DND-41 (cell line): ENCODE results near the gene CEP192.

ENCODE experiments used
- ATAC-seq: fragments of 200-7000 bp; cut with Tn5 transposase; 3 replicates; pipeline ENCODE4 v1.9.1; 2021; ENCODE audit warnings: low read depth; ENCODE audit not compliant: insufficient read depth
- DNase-seq: peaks from one replicate; pipeline ENCODE4 v3.0.0-alpha.2; 2020
- H2AFZ ChIP-seq: 2 replicates; pipeline ENCODE4 v1.6.0; 2012; ENCODE audit warnings: low read depth, low read length
- H3K27ac ChIP-seq: 2 replicates; pipeline ENCODE4 v1.5.1; 2012; ENCODE audit warnings: low read length, inconsistent platforms
- H3K27me3 ChIP-seq: fragments of 200-600 bp; sonication (generic); 2 replicates; pipeline ENCODE4 v1.6.0; 2012; ENCODE audit warnings: low read length, mild to moderate bottlenecking, inconsistent platforms; ENCODE audit not compliant: insufficient read depth, poor library complexity
- H3K36me3 ChIP-seq: 2 replicates; pipeline ENCODE4 v1.5.1; 2012; ENCODE audit warnings: low read length, inconsistent platforms; ENCODE audit not compliant: insufficient read depth
- H3K4me1 ChIP-seq: 2 replicates; pipeline ENCODE4 v1.5.1; 2012; ENCODE audit warnings: mild to moderate bottlenecking, low read length; ENCODE audit not compliant: insufficient read depth
- H3K4me2 ChIP-seq: 2 replicates; pipeline ENCODE4 v1.6.0; 2012; ENCODE audit warnings: mild to moderate bottlenecking, moderate library complexity, low read length, inconsistent platforms; ENCODE audit not compliant: insufficient read depth
- H3K4me3 ChIP-seq, 2 experiments: fragments of 200-600 bp in 1 of 2; shearing (Covaris generic) in 1 of 2; 2 replicates each; pipeline ENCODE4 v1.5.1; 2012 to 2016; ENCODE audit warnings: inconsistent platforms in 2 of 2, low read length in 2 of 2, mild to moderate bottlenecking in 2 of 2, low read depth in 1 of 2, moderate library complexity in 1 of 2
- H3K79me2 ChIP-seq: 2 replicates; pipeline ENCODE4 v1.6.0; 2012; ENCODE audit warnings: low read length, inconsistent platforms; ENCODE audit not compliant: insufficient read depth
- H3K9ac ChIP-seq: 2 replicates; pipeline ENCODE4 v1.6.0; 2012; ENCODE audit warnings: low read depth, mild to moderate bottlenecking, inconsistent platforms, low read length, moderate library complexity
- H3K9me3 ChIP-seq: 2 replicates; pipeline ENCODE4 v1.5.1; 2012; ENCODE audit warnings: low read length, moderate library complexity, mild to moderate bottlenecking, inconsistent platforms; ENCODE audit not compliant: insufficient read depth, severe bottlenecking
- H4K20me1 ChIP-seq: 2 replicates; pipeline ENCODE4 v1.6.0; 2012; ENCODE audit warnings: low read length; ENCODE audit not compliant: insufficient read depth
- CTCF ChIP-seq: IDR thresholded peaks from 2 replicates; pipeline ENCODE4 v1.5.1; 2012; ENCODE audit warnings: borderline replicate concordance, low read length, moderate library complexity, mild to moderate bottlenecking; ENCODE audit not compliant: poor library complexity, severe bottlenecking; ENCODE audit errors: extremely low read depth
- EZH2 ChIP-seq: IDR thresholded peaks from 3 replicates; pipeline ENCODE4 v1.6.1; 2012; ENCODE audit warnings: borderline replicate concordance, low read depth, mild to moderate bottlenecking, moderate library complexity, low read length, inconsistent platforms; ENCODE audit not compliant: severe bottlenecking

Gene CEP192

DNA sequence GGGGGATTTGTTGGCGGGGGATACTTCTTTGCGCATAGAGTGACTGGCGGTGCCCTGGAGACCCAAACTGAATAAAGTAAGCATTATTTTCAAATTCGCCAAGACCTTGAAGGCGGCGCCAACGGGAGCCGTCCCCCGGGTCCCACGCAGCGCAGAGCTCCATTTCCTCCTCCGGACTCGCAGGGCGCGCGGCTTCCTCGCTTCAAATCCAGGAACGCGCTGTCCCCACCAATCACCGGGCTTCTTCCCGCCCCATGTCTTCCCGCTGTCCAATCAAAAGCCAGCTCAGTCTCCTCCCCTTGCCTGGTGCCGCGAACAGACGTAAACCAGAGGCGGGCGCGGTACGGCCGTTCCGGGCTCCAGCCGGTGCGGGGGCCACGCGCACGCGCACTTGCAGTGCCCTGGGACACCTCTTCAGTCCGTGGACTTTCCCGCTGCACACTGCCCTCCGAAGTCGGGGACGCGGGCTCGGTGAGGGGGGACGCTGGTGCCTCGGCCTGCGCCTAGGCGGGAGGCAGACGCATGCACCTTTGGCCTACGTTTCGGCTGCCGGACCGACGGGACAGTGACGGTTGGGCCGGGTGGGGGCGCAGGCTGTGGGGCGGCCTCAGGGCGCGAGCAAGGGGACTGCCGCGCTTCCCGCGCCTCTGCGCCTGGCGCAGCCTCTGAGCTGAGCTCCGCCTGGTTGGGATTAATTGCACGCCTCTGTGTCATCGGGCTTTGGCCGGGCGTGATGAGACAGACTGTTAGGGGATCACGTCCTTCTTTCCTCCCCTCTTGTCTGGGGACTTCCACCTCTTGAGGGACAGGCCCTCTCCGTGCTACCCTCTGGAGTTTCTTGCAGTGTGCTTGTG lies at the start of gene CEP192:
CEP192 (plus strand) TSS at position 396 of the 854 bp plus-strand sequence. CDS start 8,063 bp downstream, outside the sequence.
- Histone ChIP-seq H3K79me2 (peaks cover 59% of the 10 kb centered on the region), H4K20me1 (peaks cover 38% of the 10 kb centered on the region), H2AFZ (peak within 1 kb of the TSS; percentile 84), H3K9me3 (no peaks in the 10 kb centered on the region), H3K4me3 (peak within 1 kb of the TSS; percentile 77 to 86), H3K4me2 (peak within 1 kb of the TSS; percentile 79), H3K4me1 (peaks cover 46% of the 10 kb centered on the region), H3K36me3 (peaks cover 24% of the 10 kb centered on the region), H3K27me3 (no peaks in the 10 kb centered on the region), H3K9ac (peak within 1 kb of the TSS; percentile 84), H3K27ac (peak within 1 kb of the TSS; percentile 96)
- DNase-seq = peak; percentile 99
- peak; percentile 37 for TF ChIP-seq CTCF
- TF ChIP-seq EZH2 = no peak
- peak; percentile 92 for ATAC-seq

DNA sequence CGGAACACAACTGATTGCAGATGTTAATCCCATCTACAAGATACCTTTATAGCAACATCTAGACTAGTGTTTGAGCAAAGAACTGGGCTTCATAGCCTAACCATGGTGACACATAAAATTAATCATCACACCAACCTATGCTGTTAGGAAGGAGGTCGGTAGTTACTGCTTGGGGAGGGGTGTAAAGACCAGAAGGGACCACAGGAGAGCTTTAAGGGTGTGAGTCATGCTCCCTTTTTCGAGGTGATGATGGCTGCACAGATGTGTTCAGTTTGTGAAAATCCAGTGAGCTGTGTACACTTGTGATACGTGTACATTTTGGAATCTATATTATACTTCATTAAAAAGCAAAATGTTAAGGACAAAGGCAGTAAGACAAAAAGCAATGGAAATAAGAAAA lies 47.9 kb upstream of the CEP192 start:
- DNase-seq = no peak
- Histone ChIP-seq H3K4me1 (peaks cover 25% of the 10 kb centered on the region), H2AFZ (no peak overlapping the region), H3K27ac (no peak overlapping the region), H3K9ac (no peak overlapping the region), H3K27me3 (no peaks in the 10 kb centered on the region), H3K36me3 (no peaks in the 10 kb centered on the region), H3K9me3 (no peaks in the 10 kb centered on the region), H4K20me1 (no peaks in the 10 kb centered on the region), H3K4me2 (no peak overlapping the region), H3K79me2 (peaks cover 16% of the 10 kb centered on the region), H3K4me3 (no peak overlapping the region)
- no peak for TF ChIP-seq EZH2
- no peak for TF ChIP-seq CTCF
- ATAC-seq = no peak

DNA sequence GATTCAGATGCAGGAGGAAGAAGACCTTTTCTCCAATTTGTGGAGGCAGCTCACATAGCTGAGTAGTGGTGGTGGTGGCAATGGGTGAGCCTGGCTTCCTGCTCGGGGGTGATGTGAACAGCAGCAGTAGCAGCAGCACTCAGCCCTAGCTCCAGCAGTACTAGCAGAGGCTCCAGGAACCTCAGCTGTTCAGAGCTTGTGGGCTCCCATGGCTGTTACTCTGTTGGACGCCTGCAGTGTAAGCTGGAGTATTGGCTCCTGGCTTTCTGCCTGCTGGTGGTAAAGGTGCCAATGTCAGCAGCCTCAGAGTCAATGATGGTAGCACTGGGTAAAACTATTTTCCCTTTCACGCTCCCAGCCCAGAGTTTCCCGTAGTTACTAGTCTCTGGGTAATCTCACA lies 46.5 kb upstream of the CEP192 start:
- no peak overlapping the region for H3K27ac ChIP-seq
- TF ChIP-seq EZH2 (no peak), CTCF (no peak)
- peaks cover 28% of the 10 kb centered on the region for H3K4me1 ChIP-seq
- ATAC-seq (no peak), DNase-seq (peak; percentile 49)
- H3K4me3 ChIP-seq = no peak overlapping the region
- no peaks in the 10 kb centered on the region for H3K9me3 ChIP-seq
- H3K27me3 ChIP-seq = no peaks in the 10 kb centered on the region
- peaks cover 31% of the 10 kb centered on the region for H3K79me2 ChIP-seq
- H4K20me1 ChIP-seq = no peaks in the 10 kb centered on the region
- H3K4me2 ChIP-seq = no peak overlapping the region
- H3K9ac ChIP-seq = no peak overlapping the region
- no peak overlapping the region for H2AFZ ChIP-seq
- no peaks in the 10 kb centered on the region for H3K36me3 ChIP-seq
